HG03066 (cell line): Measurements from ENCODE around the gene BLTP3A.
"Not testable (repeated sequence)": the region's sequence is repeated elsewhere in the genome, so short reads cannot be mapped to it uniquely, and the experiment has no call there.

Experiments
- ATAC-seq: cut with Tn5 transposase; IDR thresholded peaks from one replicate; pipeline ENCODE4 v1.9.1; 2021; ENCODE audit warnings: low read depth; ENCODE audit not compliant: unreplicated experiment

Gene BLTP3A, protein sequence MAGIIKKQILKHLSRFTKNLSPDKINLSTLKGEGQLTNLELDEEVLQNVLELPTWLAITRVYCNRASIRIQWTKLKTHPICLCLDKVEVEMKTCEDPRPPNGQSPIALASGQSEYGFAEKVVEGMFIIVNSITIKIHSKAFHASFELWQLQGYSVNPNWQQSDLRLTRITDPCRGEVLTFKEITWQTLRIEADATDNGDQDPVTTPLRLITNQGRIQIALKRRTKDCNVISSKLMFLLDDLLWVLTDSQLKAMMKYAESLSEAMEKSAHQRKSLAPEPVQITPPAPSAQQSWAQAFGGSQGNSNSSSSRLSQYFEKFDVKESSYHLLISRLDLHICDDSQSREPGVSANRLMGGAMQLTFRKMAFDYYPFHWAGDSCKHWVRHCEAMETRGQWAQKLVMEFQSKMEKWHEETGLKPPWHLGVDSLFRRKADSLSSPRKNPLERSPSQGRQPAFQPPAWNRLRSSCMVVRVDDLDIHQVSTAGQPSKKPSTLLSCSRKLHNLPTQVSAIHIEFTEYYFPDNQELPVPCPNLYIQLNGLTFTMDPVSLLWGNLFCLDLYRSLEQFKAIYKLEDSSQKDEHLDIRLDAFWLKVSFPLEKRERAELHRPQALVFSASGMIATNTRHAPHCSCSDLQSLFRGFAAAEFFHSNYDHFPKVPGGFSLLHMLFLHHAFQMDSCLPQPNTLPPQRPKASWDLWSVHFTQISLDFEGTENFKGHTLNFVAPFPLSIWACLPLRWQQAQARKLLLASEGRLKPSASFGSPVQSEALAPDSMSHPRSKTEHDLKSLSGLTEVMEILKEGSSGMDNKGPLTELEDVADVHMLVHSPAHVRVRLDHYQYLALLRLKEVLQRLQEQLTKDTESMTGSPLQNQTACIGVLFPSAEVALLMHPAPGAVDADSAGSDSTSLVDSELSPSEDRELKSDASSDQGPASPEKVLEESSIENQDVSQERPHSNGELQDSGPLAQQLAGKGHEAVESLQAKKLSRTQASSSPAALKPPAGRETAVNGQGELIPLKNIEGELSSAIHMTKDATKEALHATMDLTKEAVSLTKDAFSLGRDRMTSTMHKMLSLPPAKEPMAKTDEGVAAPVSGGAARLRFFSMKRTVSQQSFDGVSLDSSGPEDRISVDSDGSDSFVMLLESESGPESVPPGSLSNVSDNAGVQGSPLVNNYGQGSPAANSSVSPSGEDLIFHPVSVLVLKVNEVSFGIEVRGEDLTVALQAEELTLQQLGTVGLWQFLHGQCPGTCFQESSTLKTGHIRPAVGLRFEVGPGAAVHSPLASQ (N-terminal part only)

DNA sequence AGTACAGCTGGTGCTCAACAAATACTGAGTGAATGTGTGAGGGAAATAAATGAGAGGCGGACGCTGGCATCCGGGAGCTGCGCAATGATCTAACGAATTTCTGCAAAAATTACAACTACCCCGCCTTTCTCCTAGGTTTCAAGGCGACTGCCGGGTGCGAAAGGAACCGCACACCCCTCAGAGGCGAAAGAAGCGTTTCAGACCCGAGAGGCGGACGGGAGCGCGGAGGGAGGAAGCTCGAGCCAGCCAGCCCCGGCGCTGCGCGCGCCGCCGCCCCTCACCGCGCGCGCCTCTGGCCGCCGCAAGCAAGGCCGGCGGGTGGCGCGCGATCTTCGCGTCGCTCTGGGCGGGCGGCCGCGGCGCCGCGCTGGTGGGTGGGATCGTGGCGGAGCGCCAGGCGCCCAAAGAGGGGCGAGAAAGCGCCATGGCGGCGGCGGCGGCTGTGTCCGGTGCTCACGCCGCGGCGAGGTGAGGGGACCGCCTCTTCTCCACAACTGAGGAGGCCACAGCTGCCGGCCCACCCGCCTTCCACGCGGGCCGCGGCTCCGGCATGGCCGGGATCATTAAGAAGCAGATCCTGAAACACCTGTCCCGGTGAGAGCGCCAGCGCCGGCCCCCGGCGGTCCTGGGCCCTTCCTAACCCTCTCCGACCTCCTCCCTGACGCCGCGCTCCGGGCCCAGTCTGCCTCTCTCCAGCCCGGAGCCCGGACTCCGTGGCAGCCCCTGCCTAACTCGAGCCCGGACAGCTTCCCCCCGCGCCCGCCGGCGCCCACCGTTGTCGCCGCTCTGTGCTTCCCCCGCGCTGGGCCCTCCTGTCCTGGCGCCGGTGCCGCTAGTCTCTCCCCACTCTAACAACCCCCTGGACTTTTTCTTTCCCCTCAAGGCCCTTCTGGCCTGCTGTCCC is at the start of gene BLTP3A:
Gene BLTP3A (plus strand): TSS at position 383 of the 904 bp plus-strand sequence. CDS start 168 bp downstream, at position 551.
- peak; percentile 68 for ATAC-seq

DNA sequence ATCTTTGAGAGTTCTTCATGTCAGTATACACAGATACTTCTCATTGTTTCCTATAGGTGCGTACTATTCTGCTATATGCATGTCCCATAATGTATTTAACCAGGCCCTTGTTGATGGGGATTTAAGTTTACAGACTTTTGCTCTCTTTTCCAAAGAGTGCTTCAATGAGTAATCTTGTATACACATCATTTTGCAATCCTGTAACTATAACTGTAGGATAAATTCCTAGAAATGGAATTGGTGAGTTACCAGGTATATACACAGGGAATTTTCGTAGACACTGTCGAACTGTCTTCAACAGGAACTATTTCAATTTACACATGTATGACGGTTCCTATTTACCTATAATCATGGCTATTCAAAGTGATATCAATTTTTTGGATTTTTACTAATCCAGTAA is 49.8 kb upstream of the BLTP3A start:
- no peak for ATAC-seq

DNA sequence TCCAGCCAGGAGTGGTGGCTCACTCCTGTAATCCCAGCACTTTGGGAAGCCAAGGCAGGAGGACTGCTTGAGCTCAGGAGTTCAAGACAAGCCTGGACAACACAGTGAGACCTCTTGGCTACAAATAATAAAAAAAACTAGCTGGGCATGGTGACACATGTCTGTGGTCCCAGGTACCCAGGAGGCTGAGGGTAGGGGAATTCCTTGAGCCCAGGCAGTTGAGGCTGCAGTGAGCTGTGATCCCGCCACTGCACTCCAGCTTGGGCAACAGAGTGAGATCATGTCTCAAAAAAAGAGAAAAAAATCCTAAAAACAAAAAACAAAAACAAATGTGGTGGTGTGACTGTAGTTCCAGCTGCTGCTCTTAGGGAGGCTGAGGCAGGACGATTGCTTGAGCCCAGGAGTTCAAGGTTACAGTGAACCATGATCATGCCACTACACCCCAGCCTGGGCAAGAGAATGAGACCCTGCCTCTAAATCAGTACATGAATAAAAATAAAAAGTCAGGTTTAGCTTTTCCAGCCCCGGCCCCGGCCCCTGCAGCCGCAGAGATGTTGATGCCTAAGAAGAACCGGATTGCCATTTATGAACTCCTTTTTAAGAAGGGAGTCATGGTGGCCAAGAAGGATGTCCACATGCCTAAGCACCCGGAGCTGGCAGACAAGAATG is 48.1 kb upstream of the BLTP3A start:
- no peak for ATAC-seq

DNA sequence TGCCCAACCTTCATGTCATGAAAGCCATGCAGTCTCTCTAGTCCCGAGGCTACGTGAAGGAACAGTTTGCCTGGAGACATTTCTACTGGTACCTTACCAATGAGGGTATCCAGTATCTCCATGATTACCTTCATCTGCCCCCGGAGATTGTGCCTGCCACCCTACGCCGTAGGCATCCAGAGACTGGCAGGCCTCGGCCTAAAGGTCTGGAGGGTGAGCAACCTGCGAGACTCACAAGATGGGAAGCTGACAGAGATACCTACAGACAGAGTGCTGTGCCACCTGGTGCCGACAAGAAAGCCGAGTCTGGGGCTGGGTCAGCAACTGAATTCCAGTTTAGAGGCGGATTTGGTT is 47.6 kb upstream of the BLTP3A start:
- not testable (repeated sequence) for ATAC-seq

DNA sequence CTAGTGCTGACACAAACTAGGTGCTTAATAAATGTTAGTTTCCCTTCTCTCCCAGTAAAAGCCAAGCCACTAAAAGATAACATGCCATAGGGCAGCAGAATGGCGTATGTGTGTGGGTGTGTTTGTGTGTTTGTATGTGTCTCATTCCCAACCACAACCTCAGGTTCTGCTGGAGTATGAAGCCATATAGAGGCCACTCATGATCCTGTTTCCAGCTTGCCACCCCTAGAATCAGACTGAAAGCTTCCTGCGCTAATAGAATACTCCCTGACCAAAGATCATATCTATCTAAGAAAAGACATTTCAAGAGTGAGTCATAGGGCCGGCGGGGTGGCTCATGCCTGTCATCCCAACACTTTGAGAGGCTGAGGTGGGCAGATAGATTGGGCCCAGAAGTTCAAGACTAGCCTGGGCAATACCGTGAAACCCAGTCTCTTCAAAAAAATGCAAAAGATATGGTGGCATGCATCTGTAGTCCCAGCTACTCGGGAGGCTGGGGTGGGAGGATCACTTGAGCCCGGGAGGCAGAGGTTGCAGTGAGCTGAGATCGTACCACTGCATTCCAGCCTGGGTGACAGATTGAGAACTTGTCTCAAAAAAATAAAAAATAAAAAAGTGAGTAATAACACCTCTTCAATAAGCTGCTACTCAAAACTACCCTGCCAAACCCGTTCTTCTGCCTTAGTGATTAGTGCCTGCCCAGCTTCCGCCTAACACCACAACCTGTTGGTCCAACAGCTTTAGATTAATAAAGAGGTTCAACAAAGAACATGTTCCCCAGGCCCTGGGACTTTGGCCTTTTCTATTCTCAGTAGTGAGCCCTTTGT is 46.4 kb upstream of the BLTP3A start:
- ATAC-seq, result no peak

DNA sequence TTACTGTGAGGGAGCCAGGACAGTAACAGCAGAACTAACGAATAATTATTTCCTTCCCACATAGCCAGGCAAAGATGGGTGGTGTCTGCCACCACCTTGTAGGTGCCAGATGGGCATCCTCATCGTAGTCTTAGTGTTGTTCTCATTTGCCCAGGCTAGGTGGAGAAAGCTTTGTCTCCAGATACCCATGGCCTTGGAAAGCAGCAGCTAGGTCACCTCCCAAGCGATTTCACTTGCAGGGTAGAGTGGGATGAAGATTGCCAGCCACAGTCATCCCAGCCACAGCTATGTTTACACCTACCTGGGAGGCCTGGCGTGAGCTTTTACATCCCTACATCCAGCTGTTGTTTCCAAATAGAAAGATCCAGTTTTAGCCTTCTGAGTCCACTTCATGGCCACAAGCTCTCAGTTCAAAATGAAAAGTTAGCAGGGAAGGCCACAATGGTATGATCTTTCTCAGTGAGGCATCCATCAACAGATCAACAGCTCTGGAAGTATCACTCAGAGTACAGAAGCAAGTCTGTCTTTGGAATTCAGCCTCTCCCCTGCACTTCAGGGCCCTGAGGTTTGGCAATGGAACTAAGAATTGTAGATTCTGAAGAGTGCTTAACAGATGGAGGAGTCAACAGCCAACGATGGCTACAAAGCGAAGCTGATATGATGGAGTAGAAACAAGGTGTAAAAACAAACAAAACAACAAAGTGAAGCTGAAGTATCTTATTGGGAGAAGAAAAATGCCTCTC is 45.6 kb upstream of the BLTP3A start:
- no peak for ATAC-seq

DNA sequence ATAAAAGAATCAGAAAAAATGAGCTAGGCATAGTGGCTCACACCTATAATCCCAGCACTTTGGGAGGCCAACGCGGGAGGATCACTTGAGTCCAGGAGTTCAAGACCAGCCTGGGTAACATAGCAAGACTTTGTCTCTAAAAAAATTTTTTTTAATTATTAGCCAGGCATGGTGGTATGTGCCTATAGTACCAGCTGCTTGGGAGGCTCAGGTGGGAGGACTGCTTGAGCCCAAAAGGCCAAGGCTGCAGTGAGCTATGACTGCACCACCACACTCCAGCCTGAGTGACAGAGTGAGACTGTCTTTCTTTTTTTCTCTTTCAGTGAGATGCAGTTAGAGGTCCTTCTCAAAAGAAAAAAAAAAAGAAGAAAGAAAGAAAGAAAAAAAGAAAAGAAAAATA is 43.1 kb upstream of the BLTP3A start:
- no peak for ATAC-seq

DNA sequence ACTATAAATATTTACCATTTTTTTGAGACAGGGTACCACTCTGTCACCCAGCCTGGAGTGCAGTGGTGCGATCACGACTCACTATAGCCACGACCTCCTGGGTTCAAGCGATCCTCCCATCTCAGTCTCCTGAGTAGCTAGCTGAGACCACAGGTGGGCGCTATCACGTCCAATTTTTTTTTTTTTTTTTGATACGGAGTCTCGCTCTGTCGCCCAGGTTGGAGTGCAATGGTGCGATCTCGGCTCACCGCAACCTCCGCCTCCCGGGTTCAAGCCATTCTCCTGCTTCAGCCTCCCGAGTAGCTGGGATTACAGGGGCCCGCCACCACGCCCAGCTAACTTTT is 35.4 kb upstream of the BLTP3A start:
- not testable (repeated sequence) for ATAC-seq

DNA sequence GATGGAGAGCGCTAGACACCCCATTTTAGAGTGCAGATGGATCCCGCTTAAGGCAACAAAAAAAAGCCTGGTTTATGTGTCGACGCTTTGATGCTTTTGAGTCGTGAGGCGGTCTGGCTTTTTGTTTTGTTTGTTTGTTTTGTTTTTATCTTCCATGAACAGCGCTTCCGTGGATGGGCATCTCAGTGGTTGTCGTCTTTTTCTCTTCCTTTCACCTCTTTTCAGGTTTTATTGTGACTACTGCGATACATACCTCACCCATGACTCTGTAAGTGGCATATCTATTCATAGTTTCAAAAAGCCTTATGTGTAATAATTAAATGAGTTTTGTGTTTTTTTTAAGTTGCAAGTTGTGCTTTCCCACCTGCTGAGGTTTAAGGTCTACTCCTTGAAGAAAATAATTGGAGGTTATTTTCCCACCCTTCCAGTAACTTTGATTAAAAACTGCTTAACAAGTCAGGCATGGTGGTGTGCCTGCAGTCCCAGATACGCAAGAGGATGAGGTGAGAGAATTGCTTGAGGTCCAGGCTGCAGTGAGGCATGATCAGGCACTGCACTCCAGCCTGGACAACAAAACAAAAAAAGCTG is 34.1 kb upstream of the BLTP3A start:
- ATAC-seq, result no peak

DNA sequence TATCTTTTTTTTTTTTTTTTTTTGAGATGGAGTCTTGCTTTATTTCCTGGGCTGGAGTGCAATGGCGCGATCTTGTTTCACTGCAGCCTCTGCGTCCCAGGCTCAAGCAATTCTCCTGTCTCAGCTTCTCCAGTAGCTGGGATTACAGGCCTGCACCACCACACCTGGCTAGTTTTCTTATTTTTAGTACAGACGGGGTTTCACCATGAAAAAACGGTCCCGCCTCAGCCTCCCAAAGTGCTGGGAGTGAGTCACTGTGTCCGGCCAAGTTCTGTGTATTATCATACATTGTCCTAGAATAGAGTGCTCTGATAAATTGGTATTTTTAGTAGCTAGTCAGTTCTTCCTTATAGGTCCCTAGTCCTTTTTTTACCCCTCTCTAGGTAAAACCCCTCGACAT is 31.8 kb upstream of the BLTP3A start:
- no peak for ATAC-seq

DNA sequence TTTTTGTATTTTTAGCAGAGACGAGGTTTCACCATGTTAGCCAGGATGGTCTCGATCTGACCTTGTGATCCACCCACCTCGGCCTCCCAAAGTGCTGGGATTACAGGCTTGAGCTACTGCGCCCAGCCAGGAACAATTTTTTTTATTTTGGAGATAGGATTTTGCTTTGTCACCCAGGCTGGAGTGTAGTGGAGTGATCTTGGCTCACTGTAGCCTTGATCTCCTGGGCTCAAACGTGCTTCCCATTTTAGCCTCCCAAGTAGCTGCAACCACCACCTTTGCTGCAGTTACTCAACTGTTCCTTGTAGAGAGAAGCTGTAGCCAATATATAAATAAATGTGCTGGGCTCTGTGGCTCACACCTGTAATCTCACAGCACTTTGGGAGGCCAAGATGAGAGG is 30.2 kb upstream of the BLTP3A start:
- not testable (repeated sequence) for ATAC-seq

DNA sequence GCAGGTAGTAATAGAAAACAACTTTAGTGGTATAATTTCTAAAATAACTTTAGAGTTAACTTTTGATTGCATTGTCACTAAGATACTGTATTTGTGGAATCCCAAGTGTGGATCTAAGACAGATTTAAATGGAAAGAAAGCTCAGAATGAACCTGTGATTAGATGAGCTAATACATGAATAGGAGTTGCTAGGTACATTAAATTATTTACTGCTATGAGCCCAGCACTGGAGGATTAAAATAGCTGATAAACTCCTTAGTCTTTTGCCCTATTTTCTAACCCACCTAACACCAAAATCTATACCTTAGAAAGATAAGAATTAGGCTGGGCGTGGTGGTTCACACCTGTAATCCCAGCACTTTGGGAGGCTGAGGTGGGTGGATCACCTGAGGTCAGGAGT is 23.7 kb upstream of the BLTP3A start:
- ATAC-seq, result no peak

DNA sequence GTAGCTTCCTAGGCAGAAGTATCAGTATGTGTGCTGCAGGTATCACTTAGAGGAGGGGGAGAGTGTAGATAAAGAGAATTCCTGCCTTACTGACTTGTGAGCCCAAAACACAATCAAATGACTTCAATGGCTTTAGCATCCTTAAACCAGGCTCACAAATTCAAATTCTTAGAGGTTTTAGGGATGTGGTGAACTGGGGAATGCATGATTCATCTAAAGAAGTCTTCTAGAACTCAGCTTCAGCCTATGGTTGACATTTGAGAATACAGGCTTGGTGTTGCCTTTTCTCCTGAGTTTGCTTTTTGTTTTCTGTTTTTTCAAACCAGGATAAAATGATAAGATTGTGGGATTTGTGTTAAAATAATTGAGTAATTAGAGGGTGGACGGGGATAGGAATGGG is 20.2 kb upstream of the BLTP3A start:
- ATAC-seq, result no peak

DNA sequence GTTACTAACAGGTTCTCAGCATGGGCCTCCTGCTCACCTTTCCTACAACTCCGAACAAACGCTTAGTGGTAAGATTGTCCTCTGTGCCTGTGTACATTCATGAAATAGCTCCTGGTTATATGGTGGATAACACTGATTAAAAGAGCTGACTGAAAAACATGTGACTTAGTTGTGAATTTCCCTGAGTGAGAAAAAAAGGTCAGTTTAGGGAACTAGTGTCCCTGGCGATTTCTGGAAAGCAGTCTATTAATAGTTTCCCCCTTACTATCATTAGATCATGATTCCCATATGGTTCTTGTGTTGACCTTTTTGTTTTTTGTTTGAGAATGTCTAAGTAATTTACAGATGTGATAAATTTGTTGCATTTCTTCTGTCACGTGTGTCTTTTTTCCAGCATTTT is 18.9 kb upstream of the BLTP3A start:
- ATAC-seq, result no peak

DNA sequence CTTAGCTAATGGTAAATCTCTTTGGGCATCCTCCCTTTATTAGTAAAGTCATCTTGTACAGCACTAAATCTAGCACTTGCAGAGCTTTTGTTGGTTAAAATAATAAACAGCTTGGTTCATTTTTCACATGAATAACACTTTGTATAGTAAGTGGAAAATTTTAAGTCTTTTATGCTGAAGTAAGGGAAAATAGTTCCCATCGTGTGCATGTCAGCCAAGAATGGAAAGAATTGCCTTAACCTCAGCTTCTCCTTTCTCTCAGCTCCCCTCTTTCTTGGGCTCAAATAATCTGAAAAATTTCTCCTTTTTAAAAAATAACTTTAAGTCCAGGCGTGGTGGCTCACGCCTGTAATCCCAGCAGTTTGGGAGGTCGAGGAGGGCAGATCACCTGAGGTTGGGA is 18.0 kb upstream of the BLTP3A start:
- ATAC-seq, result no peak

DNA sequence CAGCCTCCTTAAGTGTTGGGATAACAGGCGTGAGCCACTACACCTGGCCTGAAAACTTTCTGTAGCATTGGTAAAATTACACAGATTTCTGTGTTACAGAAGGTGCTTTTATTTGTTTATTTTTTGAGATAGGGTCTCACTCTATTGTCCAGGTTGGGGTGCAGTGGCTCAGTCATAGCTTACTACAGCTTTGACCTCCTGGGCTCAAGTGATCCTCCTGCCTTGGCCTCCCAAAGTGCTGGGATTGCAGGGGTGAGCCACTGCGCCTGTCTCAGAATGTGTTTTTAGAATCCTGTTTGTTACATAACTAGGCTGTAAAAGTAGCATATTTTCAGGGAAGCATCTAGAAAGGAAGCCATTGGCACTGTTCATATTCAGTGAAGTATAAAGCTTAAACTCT is 16.9 kb upstream of the BLTP3A start:
- no peak for ATAC-seq

DNA sequence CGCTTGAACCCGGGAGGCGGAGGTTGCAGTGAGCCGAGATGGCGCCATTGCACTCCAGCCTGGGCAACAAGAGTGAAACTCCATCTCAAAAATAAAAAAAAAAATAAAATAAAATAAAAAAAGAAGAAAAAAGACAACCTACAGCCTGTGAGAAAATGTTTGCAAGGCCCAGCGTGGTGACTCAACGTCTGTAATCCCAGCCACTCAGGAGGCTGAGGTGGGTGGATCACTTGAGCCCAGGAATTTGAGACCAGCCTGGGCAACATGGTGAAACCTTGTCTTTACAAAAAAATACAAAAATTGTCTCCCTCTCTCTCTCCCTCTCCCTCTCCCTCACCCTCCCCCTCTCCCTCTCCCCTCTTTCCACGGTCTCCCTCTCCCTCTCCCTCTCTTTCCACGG is 6.5 kb upstream of the BLTP3A start:
- ATAC-seq, result not testable (repeated sequence)

DNA sequence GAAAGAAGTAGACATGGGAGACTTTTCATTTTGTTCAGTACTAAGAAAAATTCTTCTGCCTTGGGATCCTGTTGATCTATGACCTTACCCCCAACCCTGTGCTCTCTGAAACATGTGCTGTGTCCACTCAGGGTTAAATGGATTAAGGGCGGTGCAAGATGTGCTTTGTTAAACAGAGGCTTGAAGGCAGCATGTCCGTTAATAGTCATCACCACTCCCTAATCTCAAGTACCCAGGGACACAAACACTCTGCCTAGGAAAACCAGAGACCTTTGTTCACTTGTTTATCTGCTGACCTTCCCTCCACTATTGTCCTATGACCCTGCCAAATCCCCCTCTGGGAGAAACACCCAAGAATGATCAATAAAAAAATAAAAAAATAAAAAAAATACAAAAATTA is 4.7 kb upstream of the BLTP3A start:
- not testable (repeated sequence) for ATAC-seq
